MCF 10A (cell line): ENCODE data around the gene TBX19. TPM values are rescaled to one million over a fixed set of nuclear protein-coding genes. Genes with fewer than 3 reads are reported as not detected.

Experiments
- BruUV-seq: library from RNA; stranded (reverse); fragments of 400-500 nt; replicated peaks from 2 replicates; lab custom pipeline; 2021; lab: Mats Ljungman, UMichigan
- CTCF ChIA-PET: fragments of 300-600 bp; sonication (Branson Sonifier 250); formaldehyde crosslinking; extraction: SDS; loops from one replicate; lab custom pipeline; 2021; ENCODE audit warnings: antibody characterized with exemption, inconsistent platforms; lab: Yijun Ruan, JAX
- POLR2A ChIA-PET: fragments of 300-600, 350-650 bp; sonication (Branson Sonifier 250); formaldehyde crosslinking; extraction: SDS; loops from one replicate; lab custom pipeline; 2020; ENCODE audit warnings: antibody characterized with exemption, inconsistent platforms; lab: Yijun Ruan, JAX
- DNase-seq: peaks from one replicate; pipeline ENCODE4 v3.0.0-alpha.2; 2018; ENCODE audit not compliant: unreplicated experiment
- H3K27ac Mint-ChIP-seq: one replicate; pipeline ENCODE4 v1.8.0; 2022; ENCODE audit warnings: mild to moderate bottlenecking, low read depth, mixed read lengths; ENCODE audit not compliant: unreplicated experiment
- H3K27me3 Mint-ChIP-seq: one replicate; pipeline ENCODE4 v1.8.0; 2022; ENCODE audit warnings: mixed read lengths; ENCODE audit not compliant: insufficient read depth, unreplicated experiment
- H3K36me3 Mint-ChIP-seq: one replicate; pipeline ENCODE4 v1.8.0; 2022; ENCODE audit warnings: mild to moderate bottlenecking, moderate library complexity, mixed read lengths; ENCODE audit not compliant: insufficient read depth, unreplicated experiment
- H3K4me1 Mint-ChIP-seq: one replicate; pipeline ENCODE4 v1.8.0; 2022; ENCODE audit warnings: mixed read lengths; ENCODE audit not compliant: insufficient read depth, unreplicated experiment
- H3K4me3 Mint-ChIP-seq: one replicate; pipeline ENCODE4 v1.8.0; 2022; ENCODE audit warnings: mild to moderate bottlenecking, moderate library complexity, mixed read lengths; ENCODE audit not compliant: unreplicated experiment
- H3K9me3 Mint-ChIP-seq: one replicate; pipeline ENCODE4 v1.8.0; 2022; ENCODE audit warnings: mixed read lengths; ENCODE audit not compliant: unreplicated experiment
- intact Hi-C: fragments of 100-400 bp; cut with micrococcal nuclease; formaldehyde crosslinking; loops from 2 replicates; pipeline ENCODE4 v1.14.1; 2022
- total RNA-seq: library from RNA; stranded (reverse); gene quantifications from 2 replicates; pipeline ENCODE4 v1.2.3, GENCODE V29; 2022
- TF ChIP-seq, protein P1 (sequence below): fragments of 200-600 bp; IDR thresholded peaks from one replicate; pipeline ENCODE4 v1.8.0; 2022; ENCODE audit warnings: antibody characterized with exemption, mild to moderate bottlenecking; ENCODE audit not compliant: unreplicated experiment

The TBX19 gene
- total RNA-seq, 1 experiment from 2014 or later: 1.6 TPM

DNA sequence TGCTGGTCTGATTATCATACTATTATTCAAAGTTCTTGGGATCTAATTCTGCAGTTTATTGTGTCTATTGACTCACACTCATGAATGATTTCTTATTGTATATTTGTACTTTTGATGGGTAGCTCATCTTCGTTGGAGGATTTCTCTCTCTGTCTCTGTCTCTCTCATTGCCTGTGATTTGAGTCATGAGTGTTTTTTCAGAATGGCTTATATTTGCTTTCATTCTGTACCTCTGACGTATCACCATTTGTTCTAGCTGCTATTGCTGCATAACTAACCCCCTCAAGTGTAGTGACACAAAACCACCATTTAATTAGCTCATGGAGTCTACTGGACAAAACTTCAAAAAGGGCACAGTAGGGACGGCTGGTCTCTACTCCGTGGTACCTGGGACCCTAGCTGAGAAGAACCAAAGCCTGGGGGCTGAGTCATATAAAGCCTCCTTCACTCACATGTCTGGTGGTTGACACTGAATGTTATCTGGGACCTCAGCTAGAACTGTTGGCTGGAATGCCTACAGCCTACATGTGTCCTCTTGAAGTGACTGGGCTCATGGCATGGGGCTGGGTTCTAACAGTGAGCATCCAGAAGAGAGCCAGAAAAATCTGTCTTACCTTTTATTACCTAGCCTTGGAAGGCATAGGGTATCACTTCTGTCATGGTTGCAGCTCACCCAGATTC, 44.2 kb downstream of the TBX19 start:
- Mint-ChIP-seq H3K4me3 (no peak overlapping the region), H3K36me3 (no peaks in the 10 kb centered on the region), H3K9me3 (peaks cover 11% of the 10 kb centered on the region), H3K4me1 (peaks cover 12% of the 10 kb centered on the region), H3K27ac (no peak overlapping the region), H3K27me3 (no peaks in the 10 kb centered on the region)
- TF ChIP-seq, protein P1, sequence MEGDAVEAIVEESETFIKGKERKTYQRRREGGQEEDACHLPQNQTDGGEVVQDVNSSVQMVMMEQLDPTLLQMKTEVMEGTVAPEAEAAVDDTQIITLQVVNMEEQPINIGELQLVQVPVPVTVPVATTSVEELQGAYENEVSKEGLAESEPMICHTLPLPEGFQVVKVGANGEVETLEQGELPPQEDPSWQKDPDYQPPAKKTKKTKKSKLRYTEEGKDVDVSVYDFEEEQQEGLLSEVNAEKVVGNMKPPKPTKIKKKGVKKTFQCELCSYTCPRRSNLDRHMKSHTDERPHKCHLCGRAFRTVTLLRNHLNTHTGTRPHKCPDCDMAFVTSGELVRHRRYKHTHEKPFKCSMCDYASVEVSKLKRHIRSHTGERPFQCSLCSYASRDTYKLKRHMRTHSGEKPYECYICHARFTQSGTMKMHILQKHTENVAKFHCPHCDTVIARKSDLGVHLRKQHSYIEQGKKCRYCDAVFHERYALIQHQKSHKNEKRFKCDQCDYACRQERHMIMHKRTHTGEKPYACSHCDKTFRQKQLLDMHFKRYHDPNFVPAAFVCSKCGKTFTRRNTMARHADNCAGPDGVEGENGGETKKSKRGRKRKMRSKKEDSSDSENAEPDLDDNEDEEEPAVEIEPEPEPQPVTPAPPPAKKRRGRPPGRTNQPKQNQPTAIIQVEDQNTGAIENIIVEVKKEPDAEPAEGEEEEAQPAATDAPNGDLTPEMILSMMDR: no peak
- intact Hi-C loops: loop anchor here (5.0 kb wide), 1 partner anchor 38 kb away; no protein-coding TSS in a partner anchor
- DNase-seq: no peak
- POLR2A ChIA-PET: interaction anchor here (0.6 to 0.8 kb wide), 4 partner anchors 10 to 241 kb away, joined by 3 read pairs; no protein-coding TSS in a partner anchor
- CTCF ChIA-PET: interaction anchor here (0.5 to 1.8 kb wide), 5 partner anchors 18 to 233 kb away, joined by 3 to 13 read pairs (median 3); no protein-coding TSS in a partner anchor
- BruUV-seq: no TSS peak

GRCh38 chr1:168328731-168329364, 48.2 kb downstream of the TBX19 start:
- POLR2A ChIA-PET: interaction anchor here (0.7 to 0.9 kb wide), 3 partner anchors 26 to 260 kb away, joined by 3 to 4 read pairs (median 3); no protein-coding TSS in a partner anchor
- H3K4me3 Mint-ChIP-seq: no peak overlapping the region

DNA sequence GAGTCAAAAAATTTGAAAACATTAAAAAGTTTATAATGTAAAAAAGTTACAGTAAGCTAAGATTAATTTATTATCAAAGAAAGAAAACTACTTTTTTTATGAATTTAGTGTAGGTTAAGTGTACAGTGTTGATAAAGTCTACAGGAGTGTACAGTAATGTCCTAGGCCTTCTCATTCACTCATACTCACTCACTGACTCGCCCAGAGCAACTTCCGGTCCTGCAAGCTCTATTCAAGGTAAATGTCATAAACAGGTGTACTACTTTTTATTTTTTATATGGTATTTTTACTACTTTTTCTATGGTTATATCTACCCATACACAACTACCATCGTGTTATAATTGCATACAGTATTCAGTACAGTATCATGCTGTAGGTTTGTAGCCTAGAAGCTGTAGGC, 49.6 kb downstream of the TBX19 start:
- H3K27me3 Mint-ChIP-seq: no peaks in the 10 kb centered on the region
- intact Hi-C loops: no loop called here
- H3K27ac Mint-ChIP-seq: no peak overlapping the region
- no peaks in the 10 kb centered on the region for H3K36me3 Mint-ChIP-seq
- ChIA-PET POLR2A (interaction anchor here (1.1 to 1.4 kb wide), 3 partner anchors 13 to 104 kb away, joined by 3 read pairs; partner anchors contain the start of gene SFT2D2), CTCF (interaction anchor here (0.6 to 9.5 kb wide), 7 partner anchors 8 to 248 kb away, joined by 3 to 119 read pairs (median 8); no protein-coding TSS in a partner anchor)
- peaks cover 2% of the 10 kb centered on the region for H3K9me3 Mint-ChIP-seq
- H3K4me3 Mint-ChIP-seq: no peak overlapping the region
- BruUV-seq: no TSS peak
- DNase-seq: no peak
- peaks cover under 1% of the 10 kb centered on the region for H3K4me1 Mint-ChIP-seq
- TF ChIP-seq, protein P1: no peak

More at GRCh38 chr1:168328731-168329364, 48.2 kb downstream of the TBX19 start:
- intact Hi-C loops: no loop called here
- Mint-ChIP-seq H3K27me3 (no peaks in the 10 kb centered on the region), H3K27ac (no peak overlapping the region), H3K36me3 (no peaks in the 10 kb centered on the region), H3K4me1 (no peaks in the 10 kb centered on the region), H3K9me3 (peaks cover 11% of the 10 kb centered on the region)
- CTCF ChIA-PET: interaction anchor here (0.8 to 9.5 kb wide), 11 partner anchors 9 to 247 kb away, joined by 3 to 119 read pairs (median 5); no protein-coding TSS in a partner anchor
- no TSS peak for BruUV-seq
- TF ChIP-seq, protein P1: no peak
- no peak for DNase-seq

DNA sequence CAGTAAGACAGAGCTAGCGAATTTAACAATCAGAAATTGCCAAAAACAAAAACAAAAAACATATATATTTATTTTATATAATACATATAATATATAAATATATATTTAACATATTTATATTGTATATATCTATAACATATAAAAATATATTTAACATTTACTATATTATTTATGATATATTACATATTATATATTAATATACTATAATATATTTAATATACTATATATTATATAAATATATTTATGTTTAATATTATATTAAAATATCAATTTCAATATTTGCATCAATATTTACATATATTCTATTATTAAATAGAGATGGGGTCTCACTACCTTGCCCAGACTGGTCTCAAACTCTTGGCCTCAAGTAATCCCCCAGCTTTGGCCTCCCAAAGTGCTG, 50.9 kb downstream of the TBX19 start:
- no peak overlapping the region for H3K4me3 Mint-ChIP-seq
- CTCF ChIA-PET: interaction anchor here (0.6 to 9.5 kb wide), 6 partner anchors 10 to 564 kb away, joined by 3 to 119 read pairs (median 7); no protein-coding TSS in a partner anchor
- no peaks in the 10 kb centered on the region for H3K27me3 Mint-ChIP-seq
- BruUV-seq: no TSS peak
- H3K27ac Mint-ChIP-seq: no peak overlapping the region
- H3K9me3 Mint-ChIP-seq: no peaks in the 10 kb centered on the region
- H3K36me3 Mint-ChIP-seq: no peaks in the 10 kb centered on the region
- POLR2A ChIA-PET: interaction anchor here (0.7 to 1.1 kb wide), 4 partner anchors 10 to 249 kb away, joined by 3 read pairs; no protein-coding TSS in a partner anchor
- DNase-seq: no peak
- H3K4me1 Mint-ChIP-seq: peaks cover 6% of the 10 kb centered on the region
- intact Hi-C loops: no loop called here
- TF ChIP-seq, protein P1: no peak
